ENCODE data around the gene SENP7.
"Not testable (repeated sequence)": the region's sequence is repeated elsewhere in the genome, so short reads cannot be mapped to it uniquely, and the experiment has no call there.

SENP7 gene, protein sequence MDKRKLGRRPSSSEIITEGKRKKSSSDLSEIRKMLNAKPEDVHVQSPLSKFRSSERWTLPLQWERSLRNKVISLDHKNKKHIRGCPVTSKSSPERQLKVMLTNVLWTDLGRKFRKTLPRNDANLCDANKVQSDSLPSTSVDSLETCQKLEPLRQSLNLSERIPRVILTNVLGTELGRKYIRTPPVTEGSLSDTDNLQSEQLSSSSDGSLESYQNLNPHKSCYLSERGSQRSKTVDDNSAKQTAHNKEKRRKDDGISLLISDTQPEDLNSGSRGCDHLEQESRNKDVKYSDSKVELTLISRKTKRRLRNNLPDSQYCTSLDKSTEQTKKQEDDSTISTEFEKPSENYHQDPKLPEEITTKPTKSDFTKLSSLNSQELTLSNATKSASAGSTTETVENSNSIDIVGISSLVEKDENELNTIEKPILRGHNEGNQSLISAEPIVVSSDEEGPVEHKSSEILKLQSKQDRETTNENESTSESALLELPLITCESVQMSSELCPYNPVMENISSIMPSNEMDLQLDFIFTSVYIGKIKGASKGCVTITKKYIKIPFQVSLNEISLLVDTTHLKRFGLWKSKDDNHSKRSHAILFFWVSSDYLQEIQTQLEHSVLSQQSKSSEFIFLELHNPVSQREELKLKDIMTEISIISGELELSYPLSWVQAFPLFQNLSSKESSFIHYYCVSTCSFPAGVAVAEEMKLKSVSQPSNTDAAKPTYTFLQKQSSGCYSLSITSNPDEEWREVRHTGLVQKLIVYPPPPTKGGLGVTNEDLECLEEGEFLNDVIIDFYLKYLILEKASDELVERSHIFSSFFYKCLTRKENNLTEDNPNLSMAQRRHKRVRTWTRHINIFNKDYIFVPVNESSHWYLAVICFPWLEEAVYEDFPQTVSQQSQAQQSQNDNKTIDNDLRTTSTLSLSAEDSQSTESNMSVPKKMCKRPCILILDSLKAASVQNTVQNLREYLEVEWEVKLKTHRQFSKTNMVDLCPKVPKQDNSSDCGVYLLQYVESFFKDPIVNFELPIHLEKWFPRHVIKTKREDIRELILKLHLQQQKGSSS

DNA sequence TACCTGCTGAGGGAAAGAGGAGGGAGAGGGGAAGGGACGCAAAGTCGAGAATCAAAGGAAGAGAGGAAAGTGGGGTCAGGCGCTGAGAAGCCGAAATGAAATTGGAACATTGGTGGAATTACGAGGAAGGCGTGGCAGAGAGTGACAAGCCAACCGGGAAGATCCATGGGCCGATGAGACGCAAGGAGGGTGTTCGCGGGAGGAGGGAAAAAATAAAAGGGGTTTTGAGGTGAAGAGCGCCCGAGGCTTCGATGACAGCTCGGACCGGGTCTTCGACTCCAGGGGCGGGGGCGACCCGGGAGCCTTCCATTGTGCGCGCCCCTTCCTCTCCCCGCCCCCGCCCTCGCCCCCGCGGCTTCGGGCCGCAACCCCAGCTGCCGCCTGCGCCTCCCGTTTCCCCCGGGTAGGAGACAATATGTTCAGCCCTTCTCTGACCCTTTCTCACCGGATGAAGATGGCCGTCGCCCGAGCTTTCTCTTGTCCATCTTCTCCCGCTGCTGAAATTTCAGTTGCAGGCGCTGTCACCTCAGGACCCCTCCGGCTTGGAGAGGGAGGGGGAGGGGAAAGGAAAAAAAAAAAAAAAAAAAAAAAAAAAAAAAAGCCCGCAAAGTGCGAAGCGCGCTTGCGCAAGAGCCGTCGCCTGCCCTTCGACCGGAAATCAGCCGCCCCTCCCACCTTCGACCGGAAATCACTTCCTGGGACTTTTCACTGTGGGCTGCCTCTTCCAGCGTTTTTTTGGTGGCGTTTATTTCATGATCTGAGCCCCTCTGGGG lies at the start of gene SENP7:
Gene SENP7 (minus strand): TSS at position 567 of the 773 bp plus-strand sequence. CDS start 82 bp downstream, at position 485.
- H3K9ac ChIP-seq (ENCODE audit: low read depth in 1 of 2, low read length in 2 of 2), result peak within 1 kb of the TSS; percentile 88 to 92
- H3K27me3 ChIP-seq (ENCODE audit: control insufficient read depth in 2 of 2, insufficient read depth in 2 of 2, low read length in 2 of 2), result peaks cover 0 to 3% of the 10 kb centered on the region in 2 donors
- peak within 1 kb of the TSS; percentile 90 to 92 for H3K27ac ChIP-seq (ENCODE audit: low read depth in 2 of 2, low read length in 2 of 2)
- peak within 1 kb of the TSS; percentile 87 to 93 for H3K4me3 ChIP-seq (ENCODE audit: low read length in 2 of 2)
- no peaks in the 10 kb centered on the region for H3K9me3 ChIP-seq (ENCODE audit: control insufficient read depth in 2 of 2, low read length in 2 of 2)
- H3K4me1 ChIP-seq (ENCODE audit: control insufficient read depth in 2 of 2, insufficient read depth in 2 of 2, low read length in 2 of 2), result peaks cover 2 to 6% of the 10 kb centered on the region in 2 donors
- H3K36me3 ChIP-seq (ENCODE audit: control insufficient read depth in 2 of 2, insufficient read depth in 2 of 2, low read length in 2 of 2), result no peaks in the 10 kb centered on the region

DNA sequence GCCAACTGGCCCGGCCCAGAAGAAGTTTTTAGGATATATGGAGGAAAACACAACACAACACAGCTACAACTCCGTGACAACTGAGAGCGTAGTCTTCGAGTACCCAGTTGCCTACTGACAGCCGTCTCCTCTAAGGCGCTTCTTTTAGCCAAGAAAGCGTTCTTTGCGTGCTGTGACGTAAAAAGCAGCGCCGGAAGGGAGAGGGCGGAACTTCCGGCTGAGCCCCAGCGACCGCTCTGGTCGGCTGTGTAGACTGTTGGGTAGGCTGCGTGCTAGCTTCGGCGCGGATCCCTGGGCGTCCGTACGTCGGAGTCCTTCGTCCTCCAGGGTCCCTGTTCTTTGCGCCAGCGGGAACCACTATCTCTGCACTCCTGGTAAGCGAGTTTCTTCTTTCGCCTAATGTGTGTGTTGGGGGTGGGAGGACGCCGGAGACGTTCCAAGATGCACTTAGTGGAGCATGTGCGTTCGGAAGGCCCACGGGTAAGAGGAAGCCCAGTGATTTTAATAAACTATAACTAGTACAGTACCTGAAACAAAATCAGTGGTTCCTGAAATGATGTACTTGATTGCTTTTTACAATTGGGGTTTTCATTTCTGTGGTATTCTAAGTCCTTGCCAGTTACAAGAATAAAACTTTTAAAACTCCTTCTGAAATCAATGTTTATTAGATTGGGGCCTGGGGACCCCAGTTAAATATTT lies 48.8 kb upstream of the SENP7 start, which contains the start of gene TRMT10C:
Gene TRMT10C (plus strand): TSS at position 239 of the 699 bp plus-strand sequence. CDS start 2,914 bp downstream, outside the sequence.
- Histone ChIP-seq H3K27me3 (ENCODE audit: control insufficient read depth in 2 of 2, insufficient read depth in 2 of 2, low read length in 2 of 2) (peaks cover 0 to 4% of the 10 kb centered on the region in 2 donors), H3K4me3 (ENCODE audit: low read length in 2 of 2) (peak within 1 kb of the TSS; percentile 88 to 98), H3K9ac (ENCODE audit: low read depth in 1 of 2, low read length in 2 of 2) (peak within 1 kb of the TSS; percentile 84 to 85), H3K9me3 (ENCODE audit: control insufficient read depth in 2 of 2, low read length in 2 of 2) (no peaks in the 10 kb centered on the region), H3K27ac (ENCODE audit: low read depth in 2 of 2, low read length in 2 of 2) (peak within 1 kb of the TSS; percentile 79 to 82), H3K4me1 (ENCODE audit: control insufficient read depth in 2 of 2, insufficient read depth in 2 of 2, low read length in 2 of 2) (peaks cover 7 to 8% of the 10 kb centered on the region in 2 donors), H3K36me3 (ENCODE audit: control insufficient read depth in 2 of 2, insufficient read depth in 2 of 2, low read length in 2 of 2) (peaks cover 12 to 13% of the 10 kb centered on the region in 2 donors)

DNA sequence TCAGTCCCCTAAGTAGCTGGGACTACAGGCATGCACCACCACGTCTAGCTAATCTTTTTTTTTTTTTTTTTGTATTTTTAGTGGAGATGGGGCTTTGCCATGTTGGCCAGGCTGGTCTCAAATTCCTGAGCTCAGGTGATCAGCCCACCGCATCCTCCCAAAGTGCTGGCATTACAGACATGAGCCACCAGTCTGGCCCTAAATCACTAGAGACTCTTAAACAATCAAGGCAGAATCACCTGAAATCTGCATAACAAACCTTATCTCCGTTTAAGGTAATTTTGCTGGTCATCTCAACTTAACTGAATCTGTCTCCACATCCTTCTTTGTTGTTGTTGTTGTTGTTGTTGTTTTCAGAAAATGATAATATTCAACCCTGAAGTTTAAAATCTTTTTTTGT lies 43.1 kb upstream of the SENP7 start:
- Histone ChIP-seq H3K27ac (ENCODE audit: low read depth in 2 of 2, low read length in 2 of 2) (no peak overlapping the region), H3K27me3 (ENCODE audit: control insufficient read depth in 2 of 2, insufficient read depth in 2 of 2, low read length in 2 of 2) (peaks cover 0 to 11% of the 10 kb centered on the region in 2 donors), H3K9me3 (ENCODE audit: control insufficient read depth in 2 of 2, low read length in 2 of 2) (no peaks in the 10 kb centered on the region), H3K9ac (ENCODE audit: low read depth in 1 of 2, low read length in 2 of 2) (no peak overlapping the region), H3K36me3 (ENCODE audit: control insufficient read depth in 2 of 2, insufficient read depth in 2 of 2, low read length in 2 of 2) (no peaks in the 10 kb centered on the region), H3K4me1 (ENCODE audit: control insufficient read depth in 2 of 2, insufficient read depth in 2 of 2, low read length in 2 of 2) (no peaks in the 10 kb centered on the region), H3K4me3 (ENCODE audit: low read length in 2 of 2) (no peak overlapping the region)

DNA sequence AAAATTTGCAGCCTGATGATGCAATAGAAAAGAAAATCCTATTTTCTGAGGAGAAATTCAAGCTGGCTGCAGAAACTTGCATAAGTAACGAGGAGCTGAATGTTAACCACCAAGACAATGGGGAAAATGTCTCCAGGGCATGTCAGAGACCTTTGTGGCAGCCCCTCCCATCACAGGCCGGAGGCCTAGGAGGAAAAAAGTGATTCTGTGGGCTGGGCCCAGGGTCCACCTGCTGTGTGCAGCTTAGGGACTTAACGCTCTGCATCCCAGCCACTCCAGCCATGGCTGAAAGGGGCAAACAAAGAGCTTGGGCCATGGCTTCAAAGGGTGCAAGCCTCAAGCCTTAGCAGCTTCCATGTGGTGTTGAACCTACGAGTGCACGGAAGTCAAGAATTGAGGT lies 40.4 kb upstream of the SENP7 start:
- not testable (repeated sequence) for H3K27me3 ChIP-seq (ENCODE audit: control insufficient read depth in 2 of 2, insufficient read depth in 2 of 2, low read length in 2 of 2); H3K27ac ChIP-seq (ENCODE audit: low read depth in 2 of 2, low read length in 2 of 2); H3K36me3 ChIP-seq (ENCODE audit: control insufficient read depth in 2 of 2, insufficient read depth in 2 of 2, low read length in 2 of 2); H3K9me3 ChIP-seq (ENCODE audit: control insufficient read depth in 2 of 2, low read length in 2 of 2); H3K4me1 ChIP-seq (ENCODE audit: control insufficient read depth in 2 of 2, insufficient read depth in 2 of 2, low read length in 2 of 2); H3K4me3 ChIP-seq (ENCODE audit: low read length in 2 of 2); H3K9ac ChIP-seq (ENCODE audit: low read depth in 1 of 2, low read length in 2 of 2)

DNA sequence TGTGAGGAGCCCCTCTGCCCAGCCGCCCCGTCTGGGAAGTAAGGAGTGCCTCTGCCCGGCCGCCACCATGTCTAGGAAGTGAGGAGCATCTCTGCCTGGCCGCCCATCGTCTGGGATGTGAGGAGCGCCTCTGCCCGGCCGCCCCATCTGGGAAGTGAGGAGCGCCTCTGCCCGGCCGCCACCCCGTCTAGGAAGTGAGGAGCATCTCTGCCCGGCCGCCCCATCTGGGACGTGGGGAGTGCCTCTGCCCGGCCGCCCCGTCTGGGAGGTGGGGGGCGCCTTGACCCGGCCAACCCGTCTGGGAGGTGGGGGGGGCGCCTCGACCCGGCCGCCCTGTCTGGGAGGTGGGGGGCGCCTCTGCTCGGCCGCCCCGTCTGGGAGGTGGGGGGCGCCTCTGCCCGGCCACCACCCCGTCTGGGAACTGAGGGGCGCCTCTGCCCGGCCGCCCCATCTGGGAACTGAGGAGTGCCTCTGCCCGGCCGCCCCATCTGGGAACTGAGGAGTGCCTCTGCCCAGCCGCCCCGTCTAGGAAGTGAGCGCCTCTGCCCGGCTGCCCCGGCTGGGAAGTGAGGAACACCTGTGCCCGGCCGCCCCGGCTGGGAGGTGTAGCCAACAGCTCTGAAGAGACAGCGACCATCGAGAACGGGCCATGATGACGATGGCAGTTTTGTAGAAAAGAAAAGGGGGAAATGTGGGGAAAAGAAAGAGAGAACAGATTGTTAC lies 38.5 kb upstream of the SENP7 start:
- H3K9me3 ChIP-seq (ENCODE audit: control insufficient read depth in 2 of 2, low read length in 2 of 2), result not testable (repeated sequence)

DNA sequence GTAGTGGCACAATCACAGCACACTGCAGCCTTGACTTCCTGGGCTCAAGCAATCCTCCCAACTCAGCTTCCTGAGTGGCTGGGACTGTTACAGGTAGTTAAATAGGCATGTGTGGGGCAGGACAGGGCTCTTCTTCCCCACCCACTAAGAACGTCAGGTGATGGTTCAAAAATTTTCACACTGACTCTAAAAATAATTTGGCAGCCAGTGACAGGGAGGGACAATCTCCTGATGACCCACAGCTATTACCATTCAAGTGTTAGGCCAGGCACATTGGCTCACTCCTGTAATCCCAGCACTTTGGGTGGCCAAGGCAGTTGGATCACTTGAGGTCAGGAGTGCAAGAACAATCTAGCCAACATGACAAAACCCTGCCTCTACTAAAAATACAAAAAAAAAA lies 36.5 kb upstream of the SENP7 start:
- Histone ChIP-seq H3K27me3 (ENCODE audit: control insufficient read depth in 2 of 2, insufficient read depth in 2 of 2, low read length in 2 of 2) (no peaks in the 10 kb centered on the region), H3K36me3 (ENCODE audit: control insufficient read depth in 2 of 2, insufficient read depth in 2 of 2, low read length in 2 of 2) (no peaks in the 10 kb centered on the region), H3K9ac (ENCODE audit: low read depth in 1 of 2, low read length in 2 of 2) (no peak overlapping the region), H3K9me3 (ENCODE audit: control insufficient read depth in 2 of 2, low read length in 2 of 2) (no peaks in the 10 kb centered on the region), H3K27ac (ENCODE audit: low read depth in 2 of 2, low read length in 2 of 2) (no peak overlapping the region), H3K4me3 (ENCODE audit: low read length in 2 of 2) (no peak overlapping the region), H3K4me1 (ENCODE audit: control insufficient read depth in 2 of 2, insufficient read depth in 2 of 2, low read length in 2 of 2) (no peaks in the 10 kb centered on the region)

More for the DNA sequence above, 38.5 kb upstream of the SENP7 start:
- H3K9ac ChIP-seq (ENCODE audit: low read depth in 1 of 2, low read length in 2 of 2); H3K27me3 ChIP-seq (ENCODE audit: control insufficient read depth in 2 of 2, insufficient read depth in 2 of 2, low read length in 2 of 2); H3K4me1 ChIP-seq (ENCODE audit: control insufficient read depth in 2 of 2, insufficient read depth in 2 of 2, low read length in 2 of 2); H3K27ac ChIP-seq (ENCODE audit: low read depth in 2 of 2, low read length in 2 of 2); H3K4me3 ChIP-seq (ENCODE audit: low read length in 2 of 2); H3K36me3 ChIP-seq (ENCODE audit: control insufficient read depth in 2 of 2, insufficient read depth in 2 of 2, low read length in 2 of 2): not testable (repeated sequence)

DNA sequence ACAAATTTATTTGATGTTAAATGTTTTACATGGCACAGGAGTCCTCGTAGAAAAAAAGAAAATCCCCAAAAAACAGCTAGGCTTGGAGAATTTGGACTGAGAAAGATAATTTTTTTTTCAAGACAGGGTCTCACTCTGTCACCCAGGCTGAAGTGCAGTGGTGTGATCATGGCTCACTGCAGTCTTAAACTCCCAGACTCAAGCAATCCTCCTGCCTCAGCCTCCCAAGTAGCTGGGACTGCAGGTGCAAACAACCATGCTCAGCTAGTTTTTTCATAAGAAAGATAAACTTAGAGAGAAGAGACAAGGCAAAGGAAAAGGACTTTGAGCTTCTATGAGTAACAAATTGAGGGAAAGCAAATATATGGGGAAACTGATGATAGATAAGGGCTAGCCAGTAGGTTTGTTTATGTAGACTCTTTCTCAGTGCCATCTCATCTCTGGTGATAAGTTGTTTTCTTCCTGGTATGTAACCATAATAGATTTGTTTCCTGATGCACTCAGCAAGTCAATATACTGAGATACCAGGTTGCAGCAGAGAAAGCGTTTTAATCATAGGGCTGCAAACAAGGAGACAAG lies 35.6 kb upstream of the SENP7 start:
- H3K4me1 ChIP-seq (ENCODE audit: control insufficient read depth in 2 of 2, insufficient read depth in 2 of 2, low read length in 2 of 2), result no peaks in the 10 kb centered on the region
- no peak overlapping the region for H3K27ac ChIP-seq (ENCODE audit: low read depth in 2 of 2, low read length in 2 of 2)
- no peak overlapping the region for H3K9ac ChIP-seq (ENCODE audit: low read depth in 1 of 2, low read length in 2 of 2)
- H3K9me3 ChIP-seq (ENCODE audit: control insufficient read depth in 2 of 2, low read length in 2 of 2), result no peaks in the 10 kb centered on the region
- H3K27me3 ChIP-seq (ENCODE audit: control insufficient read depth in 2 of 2, insufficient read depth in 2 of 2, low read length in 2 of 2), result no peaks in the 10 kb centered on the region
- no peak overlapping the region for H3K4me3 ChIP-seq (ENCODE audit: low read length in 2 of 2)
- no peaks in the 10 kb centered on the region for H3K36me3 ChIP-seq (ENCODE audit: control insufficient read depth in 2 of 2, insufficient read depth in 2 of 2, low read length in 2 of 2)

DNA sequence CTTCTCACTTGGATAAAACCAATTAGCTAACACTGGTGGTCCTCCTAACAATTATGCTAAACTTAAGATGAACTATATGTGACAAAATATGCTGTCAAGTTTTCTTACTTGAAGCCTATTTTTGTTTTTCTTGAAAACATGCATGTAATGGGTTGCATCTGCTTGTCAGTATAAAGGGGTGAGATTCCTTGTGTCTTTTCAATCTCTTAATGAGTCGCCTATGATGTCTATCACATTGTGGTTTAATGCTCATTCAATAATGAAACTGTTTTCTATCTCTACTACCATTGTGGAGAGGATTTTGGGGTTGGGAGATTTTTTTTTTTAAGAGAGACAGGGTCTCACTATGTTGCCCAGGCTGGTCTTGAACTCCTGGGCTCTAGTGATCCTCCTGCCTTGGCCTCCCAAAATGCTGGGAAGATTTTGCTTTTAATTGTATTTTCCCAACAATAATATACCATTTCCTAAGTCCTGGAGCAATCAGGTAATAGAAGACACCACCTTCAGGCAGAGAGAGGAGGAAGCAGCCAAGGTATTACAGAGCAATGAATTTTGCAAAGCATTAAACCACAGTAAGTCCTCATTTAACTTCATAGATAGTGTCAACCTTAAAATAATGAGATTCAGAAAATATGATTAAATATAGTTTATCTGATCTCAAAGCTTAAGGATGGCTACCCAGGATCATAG lies 31.3 kb upstream of the SENP7 start:
- Histone ChIP-seq H3K4me1 (ENCODE audit: control insufficient read depth in 2 of 2, insufficient read depth in 2 of 2, low read length in 2 of 2) (no peaks in the 10 kb centered on the region), H3K36me3 (ENCODE audit: control insufficient read depth in 2 of 2, insufficient read depth in 2 of 2, low read length in 2 of 2) (no peaks in the 10 kb centered on the region), H3K27me3 (ENCODE audit: control insufficient read depth in 2 of 2, insufficient read depth in 2 of 2, low read length in 2 of 2) (no peaks in the 10 kb centered on the region), H3K9ac (ENCODE audit: low read depth in 1 of 2, low read length in 2 of 2) (no peak overlapping the region), H3K27ac (ENCODE audit: low read depth in 2 of 2, low read length in 2 of 2) (no peak overlapping the region), H3K4me3 (ENCODE audit: low read length in 2 of 2) (no peak overlapping the region), H3K9me3 (ENCODE audit: control insufficient read depth in 2 of 2, low read length in 2 of 2) (no peaks in the 10 kb centered on the region)

Data from mucosa of rectum (tissue), 2 donors.